Right ventricle myocardium superior (tissue), 1 donor: ENCODE measurements around the gene CD52. TPM values are rescaled to one million over a fixed set of nuclear protein-coding genes. Genes with fewer than 3 reads are reported as not detected.

ENCODE experiments used
- ATAC-seq: fragments of 200-7000 bp; cut with Tn5 transposase; one replicate; pipeline ENCODE4 v1.9.1; 2020; ENCODE audit warnings: mild to moderate bottlenecking; ENCODE audit not compliant: poor library complexity
- DNase-seq: peaks from one replicate; pipeline ENCODE4 v3.0.0-alpha.2; 2020
- intact Hi-C: fragments of 100-400 bp; cut with DNase I; formaldehyde crosslinking; loops from one replicate; pipeline ENCODE4 v1.11.2; 2022
- long read RNA-seq: library from polyadenylated mRNA; unstranded; transcript quantifications from one replicate; pipeline ENCODE4 v2.0.0, GENCODE V29; 2021
- total RNA-seq: library from RNA; stranded (reverse); fragmentation: NEBNext Ultra II Directional; extraction: Animal tissue kit (Norgen Biotek cat#: 25700); gene quantifications from one replicate; pipeline ENCODE4 v1.2.1, GENCODE V29; 2021
- donor health status: DM: no; HTN: yes; CAD: no; lungs with severe emphysema.

Gene CD52
- total RNA-seq = 4.4 TPM
- long read RNA-seq = 0 reads

- intact Hi-C loops = no loop called here
- DNase-seq (peak; percentile 27), ATAC-seq (no peak)
These were observed at the start of gene CD52 for GRCh38 chr1:26317612-26318337. Gene CD52 (plus strand): TSS chr1:26317958. CDS start chr1:26318018, 60 bp downstream.

- DNase-seq = no peak
- intact Hi-C loops = no loop called here
- ATAC-seq = no peak
These were observed 49.2 kb upstream of the CD52 start for GRCh38 chr1:26268290-26269197.

DNA sequence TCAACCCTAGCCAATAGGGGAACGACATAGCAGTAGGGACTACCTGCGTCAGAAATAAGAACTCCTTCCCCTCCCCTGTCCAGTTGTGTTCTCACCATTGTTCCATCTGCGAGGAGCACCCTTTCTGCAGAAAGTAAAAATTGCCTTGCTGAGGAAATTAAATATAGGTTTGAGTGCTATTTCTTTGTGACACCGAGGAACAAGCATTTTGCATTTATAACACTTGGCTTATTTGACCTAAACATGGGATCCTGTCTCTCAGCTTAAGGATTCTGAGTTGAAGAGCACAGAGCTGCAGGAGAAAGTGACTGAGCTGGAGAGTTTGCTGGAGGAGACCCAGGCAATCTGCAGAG, 48.6 kb upstream of the CD52 start:
- ATAC-seq (no peak), DNase-seq (no peak)
- intact Hi-C loops = no loop called here

DNA sequence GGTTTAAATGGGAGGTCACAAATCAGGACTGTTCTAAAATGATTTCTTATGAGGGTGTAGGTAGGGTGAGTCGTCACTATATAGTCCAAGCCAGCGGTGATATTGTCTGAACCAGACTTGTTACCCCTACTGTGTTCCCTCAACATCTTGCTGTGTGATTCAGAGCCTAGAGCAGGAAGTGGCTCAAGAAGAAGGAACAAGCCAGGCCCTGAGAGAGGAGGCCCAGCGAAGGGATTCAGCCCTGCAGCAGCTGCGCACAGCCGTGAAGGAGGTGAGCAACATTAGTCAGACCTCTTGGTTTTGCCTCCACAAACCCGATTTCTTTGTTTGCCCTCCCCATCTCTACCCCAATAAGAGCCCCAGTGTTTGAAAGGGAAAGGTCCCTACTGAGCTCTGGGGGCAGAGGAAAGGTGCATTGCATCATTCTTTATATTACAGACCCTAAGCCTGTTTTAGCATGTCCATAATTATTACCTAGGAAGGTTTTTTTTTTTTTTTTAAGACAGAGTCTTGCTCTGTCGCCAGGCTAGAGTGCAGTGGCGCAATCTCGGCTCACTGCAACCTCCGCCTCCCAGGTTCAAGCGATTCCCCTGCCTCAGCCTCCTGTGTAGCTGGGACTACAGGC, 42.8 kb upstream of the CD52 start:
- no peak for ATAC-seq
- DNase-seq = peak; percentile 57
- intact Hi-C loops = loop anchor here (1.0 kb wide), 1 partner anchor 47 kb away; no protein-coding TSS in a partner anchor

DNA sequence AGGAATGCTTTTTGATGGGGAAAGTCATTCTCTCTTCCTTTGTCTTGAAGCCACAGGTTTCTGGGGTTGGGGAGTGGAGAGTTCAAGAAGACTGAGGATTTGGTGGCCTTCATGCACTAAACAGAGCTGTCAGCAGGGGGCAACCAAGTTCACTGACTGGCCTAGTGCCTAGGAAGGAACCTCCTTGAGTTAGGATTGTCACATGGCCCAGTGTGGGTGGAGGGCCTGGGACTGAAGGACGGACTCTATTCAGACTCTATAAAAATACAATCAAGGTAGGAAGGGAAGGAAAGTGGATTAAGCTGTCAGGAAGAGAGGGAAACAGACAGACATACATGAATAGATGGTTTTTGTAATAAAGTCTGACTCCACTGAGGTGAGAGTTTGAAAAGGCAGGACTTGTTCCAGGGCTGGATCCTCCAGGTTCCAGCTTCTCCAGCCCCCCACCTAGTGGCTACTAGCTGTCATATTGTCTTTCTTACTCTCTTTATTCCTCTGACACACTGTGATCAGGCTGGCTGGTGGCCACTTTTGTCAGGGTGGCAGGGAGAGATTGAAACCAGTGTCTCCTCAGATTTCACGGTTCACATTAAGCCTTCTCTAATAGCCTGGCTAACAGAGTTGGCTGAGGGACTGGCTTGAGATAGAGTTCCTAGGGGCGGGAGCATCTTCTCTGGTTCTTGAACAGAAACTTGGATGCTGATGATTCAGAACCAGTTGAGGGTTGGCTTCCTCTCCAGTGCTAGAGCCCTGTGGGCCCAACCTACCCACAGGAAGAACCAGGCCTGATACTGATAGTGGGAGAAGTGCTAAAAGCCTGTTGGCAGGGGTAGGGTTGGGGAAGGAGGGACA, 42.0 kb upstream of the CD52 start:
- peak; percentile 66 for ATAC-seq
- intact Hi-C loops = loop anchor here (1.0 kb wide), 1 partner anchor 46 kb away; no protein-coding TSS in a partner anchor
- peak; percentile 86 for DNase-seq

- DNase-seq (peak; percentile 72), ATAC-seq (no peak)
- intact Hi-C loops = no loop called here
These were observed 41.3 kb upstream of the CD52 start for GRCh38 chr1:26276432-26276838.

DNA sequence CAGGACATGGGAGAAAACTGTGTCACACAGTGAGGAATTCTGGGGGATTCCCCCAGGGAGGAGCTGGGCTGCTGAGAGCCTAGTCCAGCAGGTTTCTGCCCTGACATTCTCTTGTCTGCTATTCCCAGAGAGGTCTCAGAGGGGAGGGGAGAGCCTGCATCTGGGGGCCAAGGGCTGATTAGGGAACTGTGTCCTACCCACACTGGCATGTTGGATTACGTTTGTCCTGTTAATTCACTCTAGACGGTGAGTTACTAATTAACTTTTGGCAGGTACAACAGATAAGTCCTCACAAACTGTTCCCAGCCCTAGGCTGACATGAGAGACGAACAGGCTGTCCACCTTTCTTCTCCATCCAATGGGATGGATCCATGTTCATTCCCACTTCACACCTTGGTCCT, 40.5 kb upstream of the CD52 start:
- no peak for ATAC-seq
- DNase-seq = no peak
- intact Hi-C loops = no loop called here

DNA sequence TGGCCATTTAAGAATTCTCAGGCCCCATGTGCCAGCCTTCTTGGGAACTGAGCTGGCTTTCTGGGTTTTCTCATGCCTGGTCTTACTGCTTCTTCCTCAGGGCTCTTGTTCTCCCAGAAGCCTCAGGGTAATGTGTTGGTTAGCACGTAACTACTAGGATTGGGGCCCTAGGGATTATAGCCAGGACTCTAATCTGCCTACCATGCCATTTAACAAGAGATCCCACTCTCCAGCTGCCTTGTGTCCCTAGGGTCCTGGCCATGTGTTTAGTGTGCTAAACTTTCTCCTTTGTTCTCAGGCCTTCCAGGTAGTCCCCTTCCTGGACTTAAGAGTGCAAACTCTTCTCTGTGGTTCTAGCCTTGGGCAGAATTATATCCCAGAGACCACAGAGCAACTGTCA, 40.0 kb upstream of the CD52 start:
- DNase-seq (no peak), ATAC-seq (no peak)
- intact Hi-C loops = no loop called here

DNA sequence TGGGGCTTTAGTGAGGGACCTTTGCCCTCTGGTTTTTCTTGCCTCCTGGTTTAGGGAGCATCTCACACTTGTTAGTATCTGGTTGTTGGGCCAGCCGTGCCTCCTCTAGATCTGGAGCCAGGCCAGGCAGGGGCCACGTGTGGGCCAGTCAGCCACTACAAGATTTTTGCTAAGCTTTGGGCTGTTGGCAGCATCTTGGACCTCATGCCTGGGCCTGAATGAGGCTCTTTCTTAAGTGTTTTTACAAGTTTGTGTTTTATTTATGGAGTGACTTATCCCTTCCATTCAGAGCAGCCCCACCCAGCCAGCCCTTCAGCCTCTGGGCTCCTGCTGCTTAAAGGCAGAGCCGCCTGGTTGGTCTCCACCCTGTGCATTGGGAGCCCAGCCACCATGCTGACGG, 39.5 kb upstream of the CD52 start:
- no peak for ATAC-seq
- intact Hi-C loops = no loop called here
- DNase-seq = peak; percentile 77

DNA sequence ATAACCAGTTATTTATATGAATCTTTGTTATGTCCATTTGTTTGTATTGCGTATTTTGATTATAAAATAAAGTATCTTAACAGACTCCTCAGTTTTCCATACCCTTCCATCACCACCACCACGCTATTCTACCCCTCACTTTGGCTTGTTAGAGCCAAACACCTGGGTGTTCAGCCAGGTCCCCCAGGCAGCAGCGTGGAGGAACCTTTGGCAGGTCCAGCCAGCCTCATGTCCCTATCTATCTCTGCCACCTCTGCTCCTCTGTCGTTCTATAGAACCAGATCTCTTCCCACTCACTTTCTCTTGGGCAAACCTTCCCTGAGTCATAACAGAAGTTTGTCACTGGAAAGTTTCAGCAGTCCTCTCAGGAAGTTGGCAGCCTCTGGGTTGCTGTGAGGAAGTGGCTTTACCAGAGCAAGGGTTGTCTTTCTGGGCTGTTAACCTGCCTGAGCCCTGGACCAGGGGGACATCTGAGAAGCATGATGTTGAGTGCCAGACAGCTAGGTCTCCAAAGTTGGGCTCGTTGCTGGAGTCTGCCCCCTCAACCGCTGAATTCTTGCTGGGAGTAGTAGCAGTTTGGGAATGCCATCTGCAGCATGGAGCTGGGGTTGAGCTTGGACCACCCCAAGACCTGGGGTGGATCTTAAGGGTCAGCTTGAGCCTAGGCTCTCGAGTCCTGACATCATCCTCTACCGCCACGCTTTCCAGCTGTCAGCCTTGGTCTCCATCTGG, 38.9 kb upstream of the CD52 start:
- intact Hi-C loops = no loop called here
- DNase-seq = no peak
- peak; percentile 5 for ATAC-seq

DNA sequence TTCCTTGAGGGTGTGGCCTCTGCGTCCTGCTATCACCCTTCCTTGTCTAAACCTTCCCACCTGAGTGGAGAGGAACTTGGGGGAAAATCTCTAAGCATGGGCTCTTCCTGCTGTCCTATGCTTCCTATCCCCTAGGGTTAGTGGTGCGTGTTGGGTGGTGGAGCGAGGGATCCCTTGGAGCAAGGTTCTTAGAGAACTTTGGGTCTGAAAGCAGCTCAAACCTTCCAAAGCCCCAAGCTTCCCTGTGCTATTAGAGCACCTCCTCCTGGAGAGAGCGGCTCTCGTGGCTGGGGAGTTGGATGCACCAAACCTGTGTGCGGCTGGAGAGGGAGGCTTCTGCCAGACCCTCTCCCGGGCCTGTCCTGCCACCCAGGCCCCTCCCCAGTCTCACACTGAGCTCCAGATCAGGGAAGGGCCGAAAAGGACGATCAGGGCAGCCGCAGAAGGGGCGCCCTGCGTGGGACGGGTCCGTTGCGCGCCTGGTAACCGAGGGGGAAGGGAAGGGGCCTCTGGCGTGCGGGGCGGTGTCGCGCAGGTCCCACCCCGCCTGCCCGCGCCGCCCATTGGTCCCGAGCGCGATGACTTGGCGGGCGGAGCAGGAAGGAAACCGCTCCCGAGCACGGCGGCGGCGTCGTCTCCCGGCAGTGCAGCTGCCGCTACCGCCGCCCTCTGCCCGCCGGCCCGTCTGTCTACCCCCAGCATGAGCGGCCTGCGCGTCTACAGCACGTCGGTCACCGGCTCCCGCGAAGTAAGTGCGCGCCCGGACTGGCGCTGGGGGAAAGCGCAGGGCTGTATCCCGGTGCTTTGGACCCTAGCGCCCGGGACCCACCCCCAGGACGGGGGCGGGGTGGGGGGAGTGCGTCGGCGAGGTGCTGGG, 38.1 kb upstream of the CD52 start, which contains the start of gene SH3BGRL3:
TSS of gene SH3BGRL3 (plus strand) at position 631 of the 877 bp plus-strand sequence. CDS start at position 701, 70 bp downstream.
- ATAC-seq (peak; percentile 82), DNase-seq (peak; percentile 95)

GRCh38 chr1:26280333-26281042, 37.3 kb upstream of the CD52 start:
- no peak for DNase-seq
- intact Hi-C loops = loop anchor here (10.0 kb wide), 1 partner anchor 84 kb away; no protein-coding TSS in a partner anchor
- no peak for ATAC-seq

More for the DNA sequence above, 38.1 kb upstream of the CD52 start, which contains the start of gene SH3BGRL3:
- intact Hi-C loops = loop anchor here (10.0 kb wide), 1 partner anchor 85 kb away; no protein-coding TSS in a partner anchor

DNA sequence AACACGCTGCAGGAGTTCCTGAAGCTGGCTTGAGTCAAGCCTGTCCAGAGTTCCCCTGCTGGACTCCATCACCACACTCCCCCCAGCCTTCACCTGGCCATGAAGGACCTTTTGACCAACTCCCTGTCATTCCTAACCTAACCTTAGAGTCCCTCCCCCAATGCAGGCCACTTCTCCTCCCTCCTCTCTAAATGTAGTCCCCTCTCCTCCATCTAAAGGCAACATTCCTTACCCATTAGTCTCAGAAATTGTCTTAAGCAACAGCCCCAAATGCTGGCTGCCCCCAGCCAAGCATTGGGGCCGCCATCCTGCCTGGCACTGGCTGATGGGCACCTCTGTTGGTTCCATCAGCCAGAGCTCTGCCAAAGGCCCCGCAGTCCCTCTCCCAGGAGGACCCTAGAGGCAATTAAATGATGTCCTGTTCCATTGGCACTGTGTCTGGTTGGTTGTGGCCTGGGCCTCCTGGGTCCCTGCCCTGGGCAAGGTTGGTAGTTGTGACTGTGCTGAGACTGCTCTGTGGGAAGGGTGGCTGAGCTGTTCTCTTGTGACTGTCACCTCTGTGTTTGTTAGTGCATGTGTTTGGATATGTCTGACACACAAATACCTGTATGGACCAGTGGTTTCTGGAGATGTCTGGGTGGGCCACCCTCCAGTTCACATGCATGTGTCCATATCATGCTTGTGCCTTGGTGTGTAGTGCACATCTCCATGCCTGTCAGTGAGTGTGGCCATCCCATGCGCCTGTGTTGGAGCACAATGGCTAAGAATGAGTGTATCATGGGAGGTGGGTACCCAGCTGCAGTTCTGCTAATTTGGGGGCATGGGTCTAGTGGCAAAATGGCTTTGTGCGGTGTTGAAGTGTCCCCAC, 36.4 kb upstream of the CD52 start:
- intact Hi-C loops = loop anchor here (10.0 kb wide), 1 partner anchor 83 kb away; no protein-coding TSS in a partner anchor
- ATAC-seq = no peak

DNA sequence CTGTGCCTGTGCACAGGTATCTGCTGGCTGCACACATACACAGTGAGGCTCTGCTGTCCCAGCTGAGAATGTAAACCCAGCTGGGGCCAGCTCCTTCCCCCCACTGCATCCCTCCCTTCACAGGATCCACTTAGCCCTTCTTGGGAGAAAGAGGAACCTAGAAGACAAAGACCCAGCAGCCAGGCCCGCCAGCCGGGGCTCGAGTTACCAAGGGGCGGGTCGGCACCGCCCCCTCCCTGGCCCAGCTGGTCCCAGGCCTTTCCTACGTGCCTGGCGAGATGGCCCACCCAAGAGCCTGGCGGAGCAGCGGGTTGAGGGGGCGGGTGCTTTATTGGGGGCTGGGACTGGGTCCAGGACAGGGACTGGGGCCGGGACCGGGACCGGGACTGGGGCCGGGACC, 35.8 kb upstream of the CD52 start:
- ATAC-seq (no peak), DNase-seq (peak; percentile 68)

More for the DNA sequence above, 36.4 kb upstream of the CD52 start:
- no peak for DNase-seq

GRCh38 chr1:26282401-26282918, 35.3 kb upstream of the CD52 start:
- DNase-seq (no peak), ATAC-seq (no peak)
- intact Hi-C loops = loop anchor here (10.0 kb wide), 1 partner anchor 82 kb away; no protein-coding TSS in a partner anchor

More for the DNA sequence above, 35.8 kb upstream of the CD52 start:
- intact Hi-C loops = loop anchor here (10.0 kb wide), 1 partner anchor 83 kb away; no protein-coding TSS in a partner anchor
